OCI-LY7 (cell line): ENCODE data around the gene HPGDS. TPM values are rescaled to one million over a fixed set of nuclear protein-coding genes. Genes with fewer than 3 reads are reported as not detected.

Source experiments
- BruUV-seq: library from RNA; stranded (reverse); fragments of 400-500 nt; replicated peaks from 2 replicates; lab custom pipeline; 2021; lab: Mats Ljungman, UMichigan
- CTCF ChIA-PET: fragments of 300-600 bp; sonication (Branson Sonifier 250); formaldehyde crosslinking; loops from one replicate; lab custom pipeline; 2022; ENCODE audit warnings: antibody characterized with exemption; ENCODE audit not compliant: unreplicated experiment; lab: Charles Lee
- POLR2A ChIA-PET: fragments of 300-600 bp; sonication (Branson Sonifier 250); formaldehyde crosslinking; loops from one replicate; lab custom pipeline; 2022; ENCODE audit warnings: antibody characterized with exemption; lab: Charles Lee
- DNase-seq: peaks from one replicate; pipeline ENCODE4 v3.0.0-alpha.2; 2015; ENCODE audit warnings: low spot score
- H2AFZ ChIP-seq: fragments of 200-600 bp; sonication (generic), shearing (Covaris generic); 2 replicates; pipeline ENCODE4 v1.6.1; 2014; ENCODE audit warnings: mild to moderate bottlenecking, antibody characterized with exemption, low read length, moderate library complexity
- H3K27ac ChIP-seq: fragments of 200-600 bp; sonication (generic); 2 replicates; pipeline ENCODE4 v1.5.1; 2014; ENCODE audit warnings: mixed run types, low read depth, mild to moderate bottlenecking, moderate library complexity, low read length, inconsistent platforms; ENCODE audit not compliant: poor library complexity, severe bottlenecking
- H3K36me3 ChIP-seq: fragments of 200-600 bp; sonication (generic); 2 replicates; pipeline ENCODE4 v1.6.1; 2014; ENCODE audit warnings: mild to moderate bottlenecking, antibody characterized with exemption, low read length, moderate library complexity, mixed read lengths; ENCODE audit not compliant: insufficient read depth
- H3K4me1 ChIP-seq: fragments of 200-600 bp; sonication (generic); 2 replicates; pipeline ENCODE4 v1.5.1; 2014; ENCODE audit warnings: mild to moderate bottlenecking, low read length; ENCODE audit not compliant: insufficient read depth, poor library complexity, severe bottlenecking
- H3K4me2 ChIP-seq: fragments of 200-600 bp; sonication (generic); 2 replicates; pipeline ENCODE4 v1.6.1; 2014; ENCODE audit warnings: mild to moderate bottlenecking, low read length
- H3K4me3 ChIP-seq: fragments of 200-600 bp; sonication (generic); 2 replicates; pipeline ENCODE4 v1.5.1; 2014; ENCODE audit warnings: mild to moderate bottlenecking, low read depth, low read length; ENCODE audit not compliant: poor library complexity, severe bottlenecking
- H3K79me2 ChIP-seq: fragments of 200-600 bp; sonication (generic); 2 replicates; pipeline ENCODE4 v1.6.1; 2016; ENCODE audit warnings: low read depth, mild to moderate bottlenecking, low read length, moderate library complexity, mixed read lengths; ENCODE audit not compliant: insufficient read depth
- H3K9me2 ChIP-seq: fragments of 200-600 bp; sonication (generic); 2 replicates; pipeline ENCODE4 v1.6.1; 2016; ENCODE audit warnings: mild to moderate bottlenecking, low read length, mixed read lengths; ENCODE audit not compliant: insufficient read depth
- H3K9me3 ChIP-seq: fragments of 200-600 bp; sonication (generic); 2 replicates; pipeline ENCODE4 v1.6.1; 2014; ENCODE audit warnings: mild to moderate bottlenecking, mixed run types, low read length, mixed read lengths
- H4K20me1 ChIP-seq: fragments of 200-600 bp; sonication (generic); 2 replicates; pipeline ENCODE4 v1.6.1; 2014; ENCODE audit warnings: mild to moderate bottlenecking, antibody characterized with exemption, low read length, moderate library complexity, mixed read lengths; ENCODE audit not compliant: insufficient read depth
- CTCF ChIP-seq: fragments of 200-600 bp; sonication (generic); conservative IDR thresholded peaks from 2 replicates; pipeline ENCODE4 v1.5.1; 2014; ENCODE audit warnings: mild to moderate bottlenecking, antibody characterized with exemption, low read length, moderate library complexity, mixed read lengths
- EZH2phosphoT487 ChIP-seq: fragments of 200-600 bp; sonication (generic); IDR thresholded peaks from 2 replicates; pipeline ENCODE4 v1.6.1; 2018; ENCODE audit warnings: low read depth, borderline replicate concordance, mild to moderate bottlenecking, mixed run types, antibody characterized with exemption, low read length, moderate library complexity, mixed read lengths
- intact Hi-C: fragments of 100-400 bp; cut with micrococcal nuclease; formaldehyde crosslinking; loops from one replicate; pipeline ENCODE4 v1.10.0; 2022; ENCODE audit not compliant: unreplicated experiment
- total RNA-seq, 2 experiments: library from RNA; depleted of rRNA in 1 of 2; stranded (reverse); fragments of >200 nt in 1 of 2; shearing (Covaris generic) in 1 of 2; gene quantifications; 2 replicates each; pipeline ENCODE4 v1.2.3, GENCODE V29; 2014 to 2022

HPGDS gene
- total RNA-seq, 2 experiments from 2014 or later, result not detected

GRCh38 chr4:94348666-94349065 is 6.0 kb upstream of the HPGDS start:
- no peaks in the 10 kb centered on the region for H3K4me1 ChIP-seq
- no TSS peak for BruUV-seq
- no peaks in the 10 kb centered on the region for H3K79me2 ChIP-seq
- no peak overlapping the region for H3K27ac ChIP-seq
- no peaks in the 10 kb centered on the region for H3K9me2 ChIP-seq
- no peak overlapping the region for H3K4me2 ChIP-seq
- intact Hi-C loops, result no loop called here
- H4K20me1 ChIP-seq, result no peaks in the 10 kb centered on the region
- no peak overlapping the region for H3K4me3 ChIP-seq
- no peaks in the 10 kb centered on the region for H3K9me3 ChIP-seq
- no peak for TF ChIP-seq CTCF
- TF ChIP-seq EZH2phosphoT487, result no peak
- H3K36me3 ChIP-seq, result no peaks in the 10 kb centered on the region
- DNase-seq, result no peak
- ChIA-PET CTCF (no interaction called here), POLR2A (interaction anchor here (0.7 kb wide), 1 partner anchor 541 kb away, joined by 4 read pairs; no protein-coding TSS in a partner anchor)
- H2AFZ ChIP-seq, result no peak overlapping the region

GRCh38 chr4:94346541-94346940 is 3.9 kb upstream of the HPGDS start:
- no TSS peak for BruUV-seq
- Histone ChIP-seq H3K36me3 (no peaks in the 10 kb centered on the region), H3K4me3 (no peak overlapping the region), H3K79me2 (no peaks in the 10 kb centered on the region), H3K27ac (no peak overlapping the region), H3K4me1 (no peaks in the 10 kb centered on the region), H2AFZ (no peak overlapping the region), H3K9me3 (no peaks in the 10 kb centered on the region), H3K9me2 (no peaks in the 10 kb centered on the region), H3K4me2 (no peak overlapping the region), H4K20me1 (no peaks in the 10 kb centered on the region)
- POLR2A ChIA-PET, result interaction anchor here (0.6 kb wide), 1 partner anchor 185 kb away, joined by 3 read pairs; no protein-coding TSS in a partner anchor
- CTCF ChIA-PET, result no interaction called here
- TF ChIP-seq EZH2phosphoT487 (no peak), CTCF (no peak)
- no peak for DNase-seq
- intact Hi-C loops, result no loop called here

- Histone ChIP-seq H3K79me2 (no peaks in the 10 kb centered on the region), H3K27ac (no peak overlapping the region), H3K4me2 (no peak overlapping the region), H3K9me2 (no peaks in the 10 kb centered on the region), H2AFZ (no peak overlapping the region), H3K36me3 (no peaks in the 10 kb centered on the region), H3K9me3 (no peaks in the 10 kb centered on the region), H3K4me3 (no peak overlapping the region), H3K4me1 (no peaks in the 10 kb centered on the region), H4K20me1 (no peaks in the 10 kb centered on the region)
- intact Hi-C loops, result no loop called here
- BruUV-seq, result no TSS peak
- no peak for DNase-seq
- POLR2A ChIA-PET, result interaction anchor here (0.6 kb wide), 1 partner anchor 185 kb away, joined by 3 read pairs; no protein-coding TSS in a partner anchor
- CTCF ChIA-PET, result no interaction called here
- TF ChIP-seq EZH2phosphoT487 (no peak), CTCF (no peak)
These were observed 3.3 kb upstream of the HPGDS start for GRCh38 chr4:94345969-94346368.
